Loucy (cell line): ENCODE measurements around the gene SAFB2.

Experiments used
- EZH2phosphoT487 ChIP-seq: fragments of 200-600 bp; IDR thresholded peaks from 2 replicates; pipeline ENCODE4 v1.6.1; 2018; ENCODE audit warnings: antibody characterized with exemption, mild to moderate bottlenecking, moderate library complexity, borderline replicate concordance
- TF ChIP-seq, protein P1 (sequence below): fragments of 200-600 bp; sonication (generic); conservative IDR thresholded peaks from 2 replicates; pipeline ENCODE4 v1.5.1; 2014; ENCODE audit warnings: mild to moderate bottlenecking, antibody characterized with exemption, low read length

DNA sequence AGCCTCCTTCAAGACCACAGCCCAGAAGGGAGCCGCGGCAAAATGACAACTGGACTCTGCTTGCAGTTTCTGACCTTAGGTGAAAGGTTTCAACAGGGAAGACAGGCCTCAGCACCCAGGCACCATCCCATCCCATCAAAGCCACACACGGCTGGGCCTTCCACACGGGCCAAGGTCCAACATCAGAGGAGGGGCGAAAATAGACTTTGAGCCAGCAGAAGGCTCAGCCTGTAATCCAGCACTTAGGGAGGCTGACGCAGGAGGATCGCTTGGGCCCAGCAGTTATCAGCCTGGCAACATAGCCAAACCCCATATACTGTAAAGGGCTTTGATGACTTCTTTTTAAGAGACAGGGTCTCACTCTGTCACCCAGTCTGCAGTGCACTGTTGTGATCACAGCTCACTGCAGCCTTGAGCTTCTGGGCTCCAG, 28.0 kb downstream of the SAFB2 start:
- TF ChIP-seq, protein P1, sequence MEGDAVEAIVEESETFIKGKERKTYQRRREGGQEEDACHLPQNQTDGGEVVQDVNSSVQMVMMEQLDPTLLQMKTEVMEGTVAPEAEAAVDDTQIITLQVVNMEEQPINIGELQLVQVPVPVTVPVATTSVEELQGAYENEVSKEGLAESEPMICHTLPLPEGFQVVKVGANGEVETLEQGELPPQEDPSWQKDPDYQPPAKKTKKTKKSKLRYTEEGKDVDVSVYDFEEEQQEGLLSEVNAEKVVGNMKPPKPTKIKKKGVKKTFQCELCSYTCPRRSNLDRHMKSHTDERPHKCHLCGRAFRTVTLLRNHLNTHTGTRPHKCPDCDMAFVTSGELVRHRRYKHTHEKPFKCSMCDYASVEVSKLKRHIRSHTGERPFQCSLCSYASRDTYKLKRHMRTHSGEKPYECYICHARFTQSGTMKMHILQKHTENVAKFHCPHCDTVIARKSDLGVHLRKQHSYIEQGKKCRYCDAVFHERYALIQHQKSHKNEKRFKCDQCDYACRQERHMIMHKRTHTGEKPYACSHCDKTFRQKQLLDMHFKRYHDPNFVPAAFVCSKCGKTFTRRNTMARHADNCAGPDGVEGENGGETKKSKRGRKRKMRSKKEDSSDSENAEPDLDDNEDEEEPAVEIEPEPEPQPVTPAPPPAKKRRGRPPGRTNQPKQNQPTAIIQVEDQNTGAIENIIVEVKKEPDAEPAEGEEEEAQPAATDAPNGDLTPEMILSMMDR, result no peak
- no peak for TF ChIP-seq EZH2phosphoT487
